Measurements from ENCODE around the gene DCUN1D3.

DCUN1D3 gene

GRCh38 chr16:20899071-20899470 lies 1.1 kb downstream of the DCUN1D3 start:
- no peak for DNase-seq
- in situ Hi-C loops (cut with MboI; ENCODE audit: low pct_unique_long_range_greater_than_20kb, low sequenced_read_pairs) = no loop called here

DNA sequence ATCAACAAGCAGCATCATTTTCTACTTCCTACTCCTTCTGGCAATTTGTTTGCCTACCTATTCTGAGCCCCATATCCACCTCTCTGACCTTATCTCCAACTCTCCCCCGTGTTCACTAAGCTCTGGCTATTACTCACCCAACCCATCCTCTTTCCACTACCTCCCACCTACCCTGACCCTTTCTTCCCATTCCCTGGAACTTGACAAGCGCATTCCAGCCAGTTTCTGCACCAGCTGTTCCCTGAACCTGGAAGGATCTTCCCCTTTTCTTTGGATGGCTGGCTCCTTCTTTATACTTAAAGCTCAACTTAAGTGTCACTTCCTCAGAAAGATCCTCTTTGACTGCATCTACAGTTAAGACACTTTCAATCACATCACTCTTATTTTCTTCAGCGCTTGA lies 2.2 kb downstream of the DCUN1D3 start:
- no peak for DNase-seq
- in situ Hi-C loops (cut with MboI; ENCODE audit: low pct_unique_long_range_greater_than_20kb, low sequenced_read_pairs) = no loop called here

- in situ Hi-C loops (cut with MboI; ENCODE audit: low pct_unique_long_range_greater_than_20kb, low sequenced_read_pairs) = no loop called here
- DNase-seq = no peak
Measured at GRCh38 chr16:20897253-20897897, 2.8 kb downstream of the DCUN1D3 start.

DNA sequence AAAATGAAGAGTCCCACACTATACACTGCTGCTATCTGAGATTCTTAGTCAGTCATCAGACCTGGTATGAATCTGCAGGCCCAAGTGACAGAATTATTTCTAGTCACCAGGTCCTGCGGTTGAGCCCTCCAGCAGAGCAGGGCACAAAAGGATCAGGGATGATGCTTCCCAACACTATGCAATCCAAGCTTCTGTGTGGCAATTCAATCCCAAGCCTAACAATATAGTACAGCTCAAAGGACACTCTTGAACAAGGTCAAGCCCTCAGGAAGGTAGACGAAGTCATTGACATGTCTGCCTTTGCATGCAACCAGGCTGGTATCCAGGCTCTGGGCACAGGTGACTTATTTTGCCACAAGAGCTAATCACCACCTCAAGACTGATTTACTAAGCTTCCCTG lies 5.8 kb downstream of the DCUN1D3 start:
- in situ Hi-C loops (cut with MboI; ENCODE audit: low pct_unique_long_range_greater_than_20kb, low sequenced_read_pairs) = no loop called here

DNA sequence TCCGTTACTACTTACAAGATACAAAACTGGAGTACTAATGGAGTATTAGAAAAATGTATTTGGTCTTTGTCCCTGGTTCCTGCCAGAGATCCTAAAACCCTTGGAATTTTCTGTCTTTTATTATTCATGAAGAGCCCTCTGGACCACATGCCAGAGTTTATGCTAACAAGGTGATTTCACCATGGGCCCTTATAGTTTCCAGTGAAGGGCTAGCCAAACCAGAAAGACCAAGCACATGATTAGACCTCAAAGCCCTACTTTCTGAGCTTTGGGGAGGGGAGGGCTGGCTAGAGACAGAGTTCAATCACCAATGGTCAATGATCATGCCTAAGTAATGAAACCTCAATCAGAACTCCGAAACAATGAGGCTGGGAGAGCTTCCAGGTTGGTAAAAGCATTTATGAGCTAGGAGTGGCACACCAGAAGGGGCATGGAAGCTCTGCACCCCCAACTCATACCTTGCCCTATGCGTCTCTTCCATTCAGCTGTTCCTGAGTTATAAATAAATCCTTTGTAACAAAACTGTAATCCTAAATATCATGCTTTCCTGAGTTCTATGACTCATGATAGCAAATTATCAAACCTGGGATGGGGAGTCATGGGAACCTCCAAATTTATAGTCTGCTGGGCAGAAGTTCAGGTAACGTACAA lies 10.4 kb downstream of the DCUN1D3 start:
- in situ Hi-C loops (cut with MboI; ENCODE audit: low pct_unique_long_range_greater_than_20kb, low sequenced_read_pairs) = no loop called here
- DNase-seq = no peak

More for the DNA sequence above, 5.8 kb downstream of the DCUN1D3 start:
- no peak for DNase-seq

DNA sequence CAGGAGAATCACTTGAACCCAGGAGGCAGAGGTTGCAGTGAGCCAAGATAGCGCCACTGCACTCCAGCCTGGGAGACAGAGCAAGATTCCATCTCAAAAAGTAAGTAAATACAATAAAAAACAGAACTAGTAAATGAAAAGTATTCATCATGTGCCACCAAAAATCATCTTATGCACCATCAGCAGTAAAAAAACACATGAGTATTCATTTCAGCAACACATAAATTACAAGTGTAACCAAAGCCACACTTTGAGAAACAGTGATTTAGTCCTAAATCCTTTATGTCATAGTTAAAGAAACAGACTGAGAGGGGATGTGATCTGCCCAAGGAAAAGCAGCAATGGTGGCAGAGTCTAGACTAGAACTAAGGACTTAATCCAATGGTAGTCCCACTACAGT lies 13.0 kb downstream of the DCUN1D3 start:
- DNase-seq = no peak
- in situ Hi-C loops (cut with MboI; ENCODE audit: low pct_unique_long_range_greater_than_20kb, low sequenced_read_pairs) = no loop called here

DNA sequence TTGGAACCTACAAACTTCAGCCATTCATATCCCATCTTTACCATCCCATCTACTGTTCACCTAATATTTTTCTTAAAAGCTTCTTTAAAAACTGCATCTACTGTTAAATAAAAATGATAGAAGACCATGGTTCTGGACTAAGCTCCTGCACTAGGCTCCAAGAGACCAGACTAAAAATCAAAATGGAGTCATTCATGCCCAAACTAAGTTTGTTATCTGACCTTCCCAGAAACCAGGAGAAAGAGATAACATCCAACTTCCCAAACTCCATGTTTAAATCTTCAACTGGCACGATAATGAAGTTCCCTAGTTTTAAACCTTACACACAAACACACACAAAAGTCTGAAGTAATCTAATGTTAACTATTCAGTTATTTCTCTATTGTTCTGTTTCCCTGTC lies 13.8 kb downstream of the DCUN1D3 start:
- no peak for DNase-seq
- in situ Hi-C loops (cut with MboI; ENCODE audit: low pct_unique_long_range_greater_than_20kb, low sequenced_read_pairs) = no loop called here

DNA sequence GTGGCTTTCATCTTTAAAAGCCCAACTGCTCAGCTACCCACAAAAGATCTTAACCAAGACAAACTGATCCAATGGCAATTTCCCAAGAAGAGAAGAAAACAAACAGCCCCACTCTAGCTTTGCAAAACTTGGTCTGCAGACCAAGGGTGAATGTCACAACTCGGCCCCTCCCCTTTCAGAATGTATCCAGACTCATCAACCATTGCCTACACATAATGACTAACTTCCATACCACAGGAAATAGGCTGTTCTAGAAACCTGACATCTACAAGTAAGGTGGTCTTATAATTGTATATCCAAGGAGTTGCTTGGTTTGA lies 16.0 kb downstream of the DCUN1D3 start:
- in situ Hi-C loops (cut with MboI; ENCODE audit: low pct_unique_long_range_greater_than_20kb, low sequenced_read_pairs) = no loop called here
- no peak for DNase-seq

DNA sequence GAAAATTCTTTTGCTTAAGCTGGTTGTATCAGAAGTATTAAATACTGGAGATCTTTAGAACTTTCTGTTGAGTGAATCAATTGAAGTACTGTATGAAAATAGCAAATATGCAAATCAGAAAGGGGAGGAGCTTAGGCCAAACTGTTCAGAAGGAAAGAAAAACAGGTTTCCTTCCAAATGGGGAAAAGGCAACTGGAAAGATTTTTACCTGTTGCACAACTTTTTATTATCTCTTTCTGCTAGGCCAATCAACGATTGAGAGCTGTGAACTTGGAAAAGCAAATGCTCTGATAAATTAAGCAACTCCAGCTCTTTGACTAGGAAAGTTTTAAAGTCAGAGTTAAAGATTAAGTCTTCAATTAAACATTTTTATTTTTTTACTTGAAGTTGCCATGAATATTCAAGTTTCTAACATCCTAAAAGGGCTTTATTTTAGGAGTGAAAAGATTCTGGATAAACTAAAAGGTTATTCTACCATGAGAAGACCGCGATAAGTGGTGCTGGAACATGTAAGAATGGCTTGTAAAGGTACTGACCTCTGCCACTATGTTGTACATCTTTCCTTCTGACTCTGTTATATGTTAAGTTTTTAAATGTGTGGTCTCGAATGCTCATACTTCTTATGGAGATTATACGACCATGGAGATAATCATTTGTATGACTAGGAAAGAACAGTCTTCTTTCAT lies 16.5 kb downstream of the DCUN1D3 start:
- in situ Hi-C loops (cut with MboI; ENCODE audit: low pct_unique_long_range_greater_than_20kb, low sequenced_read_pairs) = no loop called here

DNA sequence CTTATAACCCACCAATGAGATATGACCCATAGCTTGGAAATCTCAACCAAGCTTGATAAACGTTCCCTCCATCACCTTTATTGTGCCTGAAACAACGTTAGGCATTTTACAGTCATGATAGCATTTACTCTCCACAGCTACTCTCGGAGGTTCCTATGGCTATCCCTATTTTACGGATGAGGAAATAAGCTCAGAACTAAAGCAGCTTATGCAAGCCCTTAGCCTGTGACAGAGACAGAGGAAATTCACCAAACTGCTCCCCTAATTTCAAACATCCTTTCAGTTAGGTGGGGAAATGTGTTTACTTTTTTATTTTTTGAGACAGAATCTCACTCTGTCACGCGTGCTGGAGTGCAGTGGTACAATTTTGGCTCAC lies 18.7 kb downstream of the DCUN1D3 start:
- in situ Hi-C loops (cut with MboI; ENCODE audit: low pct_unique_long_range_greater_than_20kb, low sequenced_read_pairs) = no loop called here
- DNase-seq = no peak

More for the DNA sequence above, 16.5 kb downstream of the DCUN1D3 start:
- DNase-seq = no peak

GRCh38 chr16:20880867-20881502 lies 19.2 kb downstream of the DCUN1D3 start:
- in situ Hi-C loops (cut with MboI; ENCODE audit: low pct_unique_long_range_greater_than_20kb, low sequenced_read_pairs) = no loop called here
- no peak for DNase-seq

- DNase-seq = no peak
- in situ Hi-C loops (cut with MboI; ENCODE audit: low pct_unique_long_range_greater_than_20kb, low sequenced_read_pairs) = no loop called here
Measured at GRCh38 chr16:20879175-20880040, 20.8 kb downstream of the DCUN1D3 start.

- in situ Hi-C loops (cut with MboI; ENCODE audit: low pct_unique_long_range_greater_than_20kb, low sequenced_read_pairs) = no loop called here
- no peak for DNase-seq
Measured at GRCh38 chr16:20878682-20879147, 21.4 kb downstream of the DCUN1D3 start.

- in situ Hi-C loops (cut with MboI; ENCODE audit: low pct_unique_long_range_greater_than_20kb, low sequenced_read_pairs) = no loop called here
- no peak for DNase-seq
Measured at GRCh38 chr16:20875355-20875650, 24.9 kb downstream of the DCUN1D3 start.

DNA sequence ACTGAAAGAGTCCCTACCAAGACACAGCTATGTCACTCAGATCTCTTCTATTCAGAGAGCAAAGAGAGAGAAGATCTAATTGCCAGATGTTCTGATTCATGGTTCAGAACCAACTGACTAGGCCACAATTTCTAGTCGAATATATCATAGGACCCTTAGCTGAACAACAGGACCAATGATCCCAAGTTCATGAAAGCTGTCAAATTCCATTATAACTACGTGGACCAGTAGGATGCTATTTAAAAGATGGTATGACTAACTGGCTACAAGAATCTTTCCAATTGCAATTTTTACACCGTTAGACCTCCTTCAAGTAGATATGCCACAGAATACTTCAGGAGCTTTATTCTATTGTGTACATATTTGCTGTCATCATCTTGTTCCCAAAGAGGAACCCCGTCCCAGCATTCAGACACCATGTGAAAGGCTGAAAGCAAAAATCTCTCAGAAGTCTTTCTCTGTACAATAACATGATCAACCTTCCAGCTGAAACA lies 26.0 kb downstream of the DCUN1D3 start:
- in situ Hi-C loops (cut with MboI; ENCODE audit: low pct_unique_long_range_greater_than_20kb, low sequenced_read_pairs) = no loop called here

GRCh38 chr16:20873331-20873730 lies 26.8 kb downstream of the DCUN1D3 start:
- in situ Hi-C loops (cut with MboI; ENCODE audit: low pct_unique_long_range_greater_than_20kb, low sequenced_read_pairs) = no loop called here
- DNase-seq = no peak

More for the DNA sequence above, 26.0 kb downstream of the DCUN1D3 start:
- DNase-seq = no peak

- DNase-seq = no peak
- in situ Hi-C loops (cut with MboI; ENCODE audit: low pct_unique_long_range_greater_than_20kb, low sequenced_read_pairs) = no loop called here
Measured at GRCh38 chr16:20871941-20872815, 28.0 kb downstream of the DCUN1D3 start.

DNA sequence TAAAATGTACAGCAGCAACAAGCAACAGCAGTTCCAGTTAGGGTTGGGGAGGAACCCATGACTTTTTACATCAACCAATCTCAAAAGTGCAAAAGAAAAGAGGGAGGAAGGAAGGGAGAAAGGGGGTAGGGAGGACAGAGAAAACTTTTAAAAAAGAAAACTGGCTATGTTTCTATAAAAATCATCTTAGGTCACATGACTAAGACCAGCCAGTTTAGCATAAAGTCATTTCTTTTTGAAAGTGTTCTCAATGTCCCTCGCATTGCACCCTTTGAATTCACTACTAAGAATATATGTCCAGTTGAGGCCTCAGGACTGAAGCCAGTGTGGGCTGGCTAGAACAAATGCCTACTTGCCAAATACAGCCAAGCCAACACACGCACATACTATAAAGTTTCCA lies 28.9 kb downstream of the DCUN1D3 start:
- no peak for DNase-seq
- in situ Hi-C loops (cut with MboI; ENCODE audit: low pct_unique_long_range_greater_than_20kb, low sequenced_read_pairs) = no loop called here

Measured in KBM-7 (cell line).